HL-60 (cell line): Measurements from ENCODE around the gene KRT81.

Experiments used
- DNase-seq, 2 experiments: peaks; one replicate each; pipeline ENCODE4 v3.0.0-alpha.2; 2010 to 2020; ENCODE audit warnings: low read depth in 1 of 2, low spot score in 1 of 2
- H3K27ac ChIP-seq: fragments of 250-450 bp; sonication (Bioruptor Pico); replicated peaks from 2 replicates; pipeline ENCODE4 v1.5.1; 2020; ENCODE audit warnings: mild to moderate bottlenecking, moderate library complexity
- H3K27me3 ChIP-seq: fragments of 250-450 bp; sonication (Bioruptor Pico); 2 replicates; pipeline ENCODE4 v1.5.1; 2021; ENCODE audit warnings: mild to moderate bottlenecking, moderate library complexity; ENCODE audit not compliant: insufficient read depth, poor library complexity, severe bottlenecking
- H3K4me3 ChIP-seq: replicated peaks from 2 replicates; pipeline ENCODE4 v1.5.1; 2011; ENCODE audit warnings: mild to moderate bottlenecking, control low read depth, low read length; ENCODE audit not compliant: insufficient read depth
- GABPA ChIP-seq: IDR thresholded peaks from 2 replicates; pipeline ENCODE4 v1.6.1; 2012; ENCODE audit warnings: low read depth
- POLR2AphosphoS5 ChIP-seq: IDR thresholded peaks from 2 replicates; pipeline ENCODE4 v1.6.1; 2012; ENCODE audit warnings: low read depth
- REST ChIP-seq: IDR thresholded peaks from 2 replicates; pipeline ENCODE4 v1.6.1; 2012; ENCODE audit warnings: low read depth; ENCODE audit not compliant: insufficient replicate concordance
- SPI1 ChIP-seq: IDR thresholded peaks from 2 replicates; pipeline ENCODE4 v1.6.1; 2012; ENCODE audit warnings: low read depth, mild to moderate bottlenecking, borderline replicate concordance
- TF ChIP-seq, protein P1 (sequence below): IDR thresholded peaks from one replicate; pipeline ENCODE4 v1.5.1; 2011; ENCODE audit warnings: low read length, control low read depth, inconsistent platforms; ENCODE audit not compliant: insufficient read depth

Gene KRT81

GRCh38 chr12:52249511-52250047 lies 41.8 kb downstream of the KRT81 start:
- Histone ChIP-seq H3K4me3 (no peak overlapping the region), H3K27ac (no peak overlapping the region)

GRCh38 chr12:52248541-52249461 lies 42.5 kb downstream of the KRT81 start:
- TF ChIP-seq, protein P1, sequence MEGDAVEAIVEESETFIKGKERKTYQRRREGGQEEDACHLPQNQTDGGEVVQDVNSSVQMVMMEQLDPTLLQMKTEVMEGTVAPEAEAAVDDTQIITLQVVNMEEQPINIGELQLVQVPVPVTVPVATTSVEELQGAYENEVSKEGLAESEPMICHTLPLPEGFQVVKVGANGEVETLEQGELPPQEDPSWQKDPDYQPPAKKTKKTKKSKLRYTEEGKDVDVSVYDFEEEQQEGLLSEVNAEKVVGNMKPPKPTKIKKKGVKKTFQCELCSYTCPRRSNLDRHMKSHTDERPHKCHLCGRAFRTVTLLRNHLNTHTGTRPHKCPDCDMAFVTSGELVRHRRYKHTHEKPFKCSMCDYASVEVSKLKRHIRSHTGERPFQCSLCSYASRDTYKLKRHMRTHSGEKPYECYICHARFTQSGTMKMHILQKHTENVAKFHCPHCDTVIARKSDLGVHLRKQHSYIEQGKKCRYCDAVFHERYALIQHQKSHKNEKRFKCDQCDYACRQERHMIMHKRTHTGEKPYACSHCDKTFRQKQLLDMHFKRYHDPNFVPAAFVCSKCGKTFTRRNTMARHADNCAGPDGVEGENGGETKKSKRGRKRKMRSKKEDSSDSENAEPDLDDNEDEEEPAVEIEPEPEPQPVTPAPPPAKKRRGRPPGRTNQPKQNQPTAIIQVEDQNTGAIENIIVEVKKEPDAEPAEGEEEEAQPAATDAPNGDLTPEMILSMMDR = no peak
- TF ChIP-seq SPI1 (no peak), GABPA (no peak), REST (no peak), POLR2AphosphoS5 (no peak)
- H3K27me3 ChIP-seq = peaks cover 4% of the 10 kb centered on the region
- H3K4me3 ChIP-seq = no peak overlapping the region
- DNase-seq = no peak
- no peak overlapping the region for H3K27ac ChIP-seq

More at GRCh38 chr12:52249511-52250047, 41.8 kb downstream of the KRT81 start:
- peaks cover 4% of the 10 kb centered on the region for H3K27me3 ChIP-seq
- TF ChIP-seq POLR2AphosphoS5 = no peak
- TF ChIP-seq REST = no peak
- TF ChIP-seq, protein P1 = no peak
- TF ChIP-seq GABPA = no peak
- no peak for TF ChIP-seq SPI1
- no peak for DNase-seq

DNA sequence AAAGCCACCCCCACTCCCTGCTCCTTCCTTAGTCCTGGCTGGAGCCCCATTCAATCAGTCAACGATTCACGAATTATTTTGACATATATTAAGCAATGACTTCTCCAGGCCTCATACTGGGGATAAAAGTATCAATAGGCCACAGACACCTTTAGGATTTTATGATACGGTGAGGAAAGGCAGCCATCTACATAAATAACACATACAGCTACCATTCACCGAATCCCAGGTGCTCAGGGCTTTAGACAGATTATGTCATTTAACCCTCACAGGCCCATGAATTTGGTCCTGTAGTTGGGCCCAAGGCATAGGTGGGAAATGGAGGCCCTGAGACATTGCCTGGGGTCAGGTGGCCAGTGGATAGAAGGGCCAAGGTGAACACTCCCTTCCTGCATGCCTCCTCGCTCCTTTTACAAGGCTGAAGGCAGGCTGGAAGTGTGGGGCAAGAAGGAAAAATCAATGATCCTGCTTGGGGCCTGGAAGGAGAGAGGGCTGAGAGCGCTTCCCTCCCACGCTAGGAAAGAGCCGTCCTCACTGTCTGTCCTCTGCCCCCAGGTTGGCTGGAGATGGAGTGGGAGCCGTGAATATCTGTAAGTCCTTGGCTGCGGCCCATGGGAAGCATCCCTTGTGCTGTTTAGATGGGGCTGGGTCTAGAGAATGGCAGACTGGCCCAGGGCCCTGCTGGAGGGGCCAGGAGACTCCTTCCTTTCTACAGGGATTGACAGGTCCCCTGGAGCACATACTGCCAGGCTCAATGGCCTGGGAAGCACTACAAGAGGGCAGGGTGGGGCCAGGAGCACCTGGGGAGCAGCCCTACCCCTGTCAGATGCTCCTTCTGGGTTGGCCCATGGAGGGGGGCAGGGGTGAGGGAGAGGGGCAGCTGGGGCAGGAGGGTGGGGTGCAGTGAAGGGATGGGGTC lies 43.5 kb downstream of the KRT81 start:
- Histone ChIP-seq H3K4me3 (no peak overlapping the region), H3K27ac (no peak overlapping the region), H3K27me3 (peaks cover 4% of the 10 kb centered on the region)
- TF ChIP-seq, protein P1 = no peak
- TF ChIP-seq REST = no peak
- no peak for TF ChIP-seq POLR2AphosphoS5
- no peak for TF ChIP-seq SPI1
- no peak for TF ChIP-seq GABPA
- DNase-seq = no peak
